DLD1 (cell line): ENCODE results near the gene AAMDC.

Experiments
- in situ Hi-C: cut with HindIII; loops from 2 replicates; pipeline ENCODE4 v1.10.0; 2017; ENCODE audit warnings: low sequenced_read_pairs

Gene AAMDC

DNA sequence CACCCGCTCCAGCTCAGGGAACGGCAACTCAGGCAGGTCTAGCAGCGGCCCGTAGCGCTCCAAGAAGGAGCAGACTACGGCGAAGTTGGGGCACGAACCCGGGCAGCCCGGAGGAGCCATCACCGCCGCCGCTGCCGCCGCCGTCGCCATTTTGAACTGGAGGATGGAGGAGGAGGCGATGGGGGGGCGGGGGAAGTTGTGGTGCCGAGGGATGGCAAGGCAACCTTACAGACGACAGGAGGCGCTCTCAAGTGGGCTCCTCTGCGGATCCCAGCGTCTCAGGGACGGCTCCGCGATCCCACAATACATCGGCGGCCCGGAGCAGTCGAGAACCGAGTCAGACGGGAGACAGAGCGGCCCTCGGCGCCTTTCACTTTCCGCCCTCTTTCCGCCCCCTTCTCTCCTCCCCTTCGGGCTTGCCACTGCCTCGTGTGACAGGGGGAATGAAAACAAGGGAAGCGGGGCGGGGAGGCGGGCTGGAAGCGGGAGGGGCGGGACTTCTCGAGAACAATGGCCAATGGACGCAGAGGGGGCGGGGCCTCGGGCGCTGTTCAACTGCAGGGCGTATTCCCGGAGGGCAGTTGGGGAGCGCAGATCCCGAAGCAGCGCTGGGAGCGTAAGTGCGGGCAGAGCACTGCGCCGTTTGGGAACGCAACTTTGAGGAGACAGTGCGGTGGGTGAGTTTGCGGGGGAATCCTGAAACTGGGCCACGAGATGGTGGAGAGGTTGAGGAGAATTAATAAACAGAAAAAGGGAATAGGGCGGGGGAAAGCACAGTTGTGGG is at the start of gene AAMDC, which contains the start of gene RSF1:
Gene AAMDC, plus strand, starts transcription at position 580 of the 784 bp plus-strand sequence. CDS start 21,353 bp downstream, outside the sequence.
Gene RSF1, minus strand, starts transcription at position 158 of the 784 bp plus-strand sequence. Its CDS starts 8 bp downstream, at position 150.
- in situ Hi-C loops, result no loop called here

- in situ Hi-C loops, result no loop called here
These were observed 45.0 kb upstream of the AAMDC start for GRCh38 chr11:77775936-77776335.

GRCh38 chr11:77776455-77776854 is 44.5 kb upstream of the AAMDC start:
- in situ Hi-C loops, result no loop called here

DNA sequence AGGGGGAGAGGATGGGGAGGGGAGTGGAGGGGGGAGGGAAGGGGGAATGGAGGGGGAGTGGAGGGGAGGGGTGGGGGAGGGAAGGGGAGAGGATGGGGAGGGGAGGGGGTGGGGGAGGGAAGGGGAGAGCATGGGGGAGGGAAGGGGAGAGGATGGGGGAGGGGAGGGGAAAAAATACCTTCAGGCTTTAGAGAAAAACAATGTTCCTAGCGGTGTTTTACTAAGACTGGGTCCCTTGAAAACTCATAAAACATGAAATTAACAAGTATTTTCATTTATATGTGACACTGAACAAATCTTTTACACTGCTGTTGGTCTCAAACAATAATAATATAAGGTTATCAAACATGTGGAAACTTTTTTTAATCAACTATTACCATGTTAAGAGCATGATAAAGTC is 42.8 kb upstream of the AAMDC start:
- in situ Hi-C loops, result no loop called here

DNA sequence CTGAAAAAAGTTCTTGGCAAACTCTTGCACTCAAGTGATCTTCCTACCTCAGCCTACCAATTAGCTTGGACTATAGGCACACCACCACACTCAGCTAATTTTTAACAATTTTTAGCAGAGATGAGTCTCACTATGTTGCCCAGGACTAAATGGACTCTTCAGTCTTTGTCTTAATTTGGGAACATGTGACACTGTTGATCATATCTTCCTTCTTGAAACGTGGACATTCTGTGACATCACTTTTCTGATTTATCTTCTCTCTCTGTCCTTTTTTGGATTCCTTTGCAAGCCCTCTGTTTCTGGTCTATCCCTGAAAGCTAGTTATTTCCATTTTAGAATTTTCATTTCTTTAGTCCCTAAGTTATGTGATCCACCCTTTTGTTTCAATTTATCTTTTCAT is 42.4 kb upstream of the AAMDC start:
- in situ Hi-C loops, result no loop called here

DNA sequence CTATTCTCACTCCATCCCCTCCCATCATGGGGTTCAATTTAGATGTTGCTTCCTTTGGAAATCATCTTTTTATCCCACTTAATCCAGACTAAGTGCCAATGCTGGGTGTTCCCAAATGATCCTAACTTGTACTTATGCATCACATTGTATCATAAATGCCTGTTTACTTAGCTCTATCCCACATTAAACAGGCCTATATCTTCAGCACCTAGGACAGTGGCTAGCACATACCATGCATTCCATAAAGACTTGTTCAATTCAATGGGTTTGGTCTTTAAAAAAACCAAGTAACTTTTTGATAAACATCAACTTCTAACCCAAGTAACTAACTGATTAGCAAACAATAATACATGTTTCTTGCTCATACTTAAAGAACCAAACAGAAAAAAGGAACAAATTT is 41.0 kb upstream of the AAMDC start:
- in situ Hi-C loops, result no loop called here

GRCh38 chr11:77783025-77783424 is 37.9 kb upstream of the AAMDC start:
- in situ Hi-C loops, result no loop called here

DNA sequence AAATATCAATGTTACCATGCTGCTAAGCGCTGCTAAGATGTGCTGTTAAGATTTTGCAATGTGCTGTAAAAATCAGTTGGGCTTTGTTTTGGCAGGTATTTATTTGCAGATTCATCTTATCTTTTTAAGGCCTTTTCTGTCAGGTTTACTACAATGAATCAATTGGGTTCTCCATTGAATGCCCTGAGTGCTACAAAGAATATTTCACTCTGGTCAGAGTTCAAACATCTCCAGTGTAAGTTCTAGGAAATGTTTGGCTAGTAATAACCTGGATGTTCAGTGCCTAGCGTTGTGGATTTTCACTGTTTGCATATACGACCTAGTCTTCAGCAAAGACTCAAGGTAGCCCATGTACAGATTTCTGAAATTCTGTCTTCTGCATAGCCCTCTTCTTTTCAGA is 36.4 kb upstream of the AAMDC start:
- in situ Hi-C loops, result no loop called here

DNA sequence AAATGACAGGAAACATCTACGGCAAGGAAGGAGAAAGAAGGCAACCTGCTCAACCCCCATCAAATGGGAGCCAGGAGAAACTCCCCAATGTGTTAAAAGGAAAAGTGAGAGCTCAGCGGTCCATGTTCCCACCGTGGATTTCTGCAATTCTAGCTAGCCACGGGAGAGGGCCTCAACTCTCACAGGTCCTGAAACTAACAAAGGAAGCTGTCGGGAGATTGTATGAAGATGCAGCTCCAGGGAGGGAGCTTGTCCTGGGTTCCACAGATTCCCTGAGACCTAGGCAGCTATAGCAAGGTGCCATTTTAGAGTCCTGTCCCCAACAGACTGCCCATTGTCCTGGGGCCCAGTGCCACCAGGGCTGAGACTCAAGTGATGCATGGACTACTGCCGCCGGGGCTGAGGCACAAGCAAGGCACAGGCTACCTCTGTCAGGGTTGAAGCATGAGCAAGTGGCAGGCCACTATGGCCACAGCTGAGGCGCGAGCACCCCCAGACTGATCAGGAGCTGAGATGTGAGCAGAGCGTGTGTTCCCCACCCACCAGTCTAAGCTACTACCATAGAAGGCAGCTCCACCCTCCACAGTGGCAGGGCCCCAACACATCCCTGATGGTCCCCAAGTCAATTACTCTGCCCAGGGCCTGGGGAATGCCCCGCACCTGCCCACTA is 31.7 kb upstream of the AAMDC start:
- in situ Hi-C loops, result no loop called here

DNA sequence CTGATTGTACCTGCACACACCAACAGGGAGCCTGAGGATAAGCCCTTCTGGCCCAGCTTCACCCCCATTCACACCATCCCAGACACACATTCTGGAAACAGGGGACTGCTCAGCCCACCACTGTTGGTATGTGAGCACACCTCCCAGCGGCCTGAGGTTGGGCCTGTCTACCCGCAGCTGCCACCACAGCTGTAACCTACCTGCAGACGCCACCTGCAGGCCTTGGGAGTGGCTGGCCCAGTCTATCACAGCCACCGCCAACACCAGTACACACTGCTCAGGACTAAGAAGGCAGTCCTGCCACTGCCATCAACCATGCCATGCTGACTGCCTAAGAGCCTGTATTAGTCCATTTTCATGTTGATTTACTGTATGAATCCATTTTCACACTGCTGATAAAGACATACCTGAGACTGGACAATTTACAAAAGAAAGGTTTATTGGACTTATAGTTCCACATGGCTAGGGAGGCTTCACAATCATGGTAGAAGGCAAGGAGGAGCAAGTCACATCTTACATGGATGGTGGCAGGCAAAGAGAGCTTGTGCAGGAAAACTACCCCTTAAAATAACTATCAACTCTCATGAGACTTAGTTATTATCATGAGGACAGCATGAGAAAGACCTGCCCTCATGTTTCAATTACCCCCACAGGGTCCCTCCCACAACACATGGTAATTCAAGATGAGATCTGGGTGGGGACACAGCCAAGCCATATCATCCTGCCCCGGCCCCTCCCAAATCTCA is 31.0 kb upstream of the AAMDC start:
- in situ Hi-C loops, result no loop called here

GRCh38 chr11:77791301-77791700 is 29.6 kb upstream of the AAMDC start:
- in situ Hi-C loops, result no loop called here

DNA sequence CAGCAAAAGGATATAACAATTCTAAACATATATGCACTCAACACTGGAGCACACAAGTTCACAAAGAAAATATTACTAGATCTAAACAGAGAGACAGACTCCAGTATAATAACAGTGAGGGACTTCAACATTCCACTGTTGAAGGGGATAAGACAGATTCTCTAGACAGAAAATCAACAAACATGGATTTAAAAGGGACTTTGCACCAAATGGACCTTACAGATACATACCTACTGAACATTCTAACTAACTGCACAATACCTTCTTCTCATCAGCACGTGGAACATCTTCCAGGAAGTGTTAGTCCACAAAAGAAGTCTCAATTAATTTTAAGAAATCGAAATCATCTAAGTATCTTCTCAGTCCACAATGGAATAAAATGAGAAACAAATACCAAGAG is 27.0 kb upstream of the AAMDC start:
- in situ Hi-C loops, result no loop called here

GRCh38 chr11:77799338-77799737 is 21.6 kb upstream of the AAMDC start:
- in situ Hi-C loops, result no loop called here

- in situ Hi-C loops, result no loop called here
These were observed 20.5 kb upstream of the AAMDC start for GRCh38 chr11:77800449-77800848.

GRCh38 chr11:77801477-77801876 is 19.5 kb upstream of the AAMDC start:
- in situ Hi-C loops, result no loop called here

DNA sequence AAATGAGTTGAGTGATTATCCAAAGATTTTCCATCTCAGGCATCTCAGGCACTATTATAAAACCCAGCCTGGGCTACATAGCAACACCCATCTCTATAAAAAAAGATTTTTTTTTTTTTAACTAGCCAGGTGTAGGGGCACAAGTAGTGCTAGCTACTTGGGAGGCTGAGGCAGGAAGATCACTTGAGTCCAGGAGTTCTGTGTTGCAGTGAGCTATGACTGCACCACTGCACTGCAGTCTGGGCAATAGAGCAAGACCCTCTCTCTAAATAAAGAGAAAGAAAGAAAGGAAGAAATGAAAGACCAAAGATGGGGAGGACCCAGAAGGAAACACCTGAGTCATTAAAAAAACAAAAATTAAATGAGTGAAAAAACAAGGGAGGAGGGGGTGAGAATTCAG is 14.5 kb upstream of the AAMDC start:
- in situ Hi-C loops, result no loop called here

- in situ Hi-C loops, result no loop called here
These were observed 14.0 kb upstream of the AAMDC start for GRCh38 chr11:77806993-77807392.

DNA sequence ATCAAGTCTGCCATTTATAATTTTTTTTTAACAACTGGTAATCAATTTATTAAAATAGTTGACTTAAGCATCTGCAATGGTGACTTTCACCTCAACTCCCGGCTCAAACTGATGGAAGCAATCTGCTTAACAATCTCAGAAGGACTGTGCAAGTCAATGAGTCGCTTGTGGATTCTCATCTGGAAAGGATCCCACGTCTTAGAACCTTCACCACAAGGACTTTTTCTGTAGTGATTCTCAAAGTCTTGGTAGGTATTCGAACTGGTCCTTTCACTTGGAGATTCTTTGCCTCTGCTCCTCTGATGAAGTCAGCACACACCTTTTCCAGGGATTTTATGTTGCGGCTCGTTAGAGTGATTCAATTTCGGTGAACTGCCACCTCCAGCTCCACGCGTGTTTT is 7.7 kb upstream of the AAMDC start:
- in situ Hi-C loops, result no loop called here

DNA sequence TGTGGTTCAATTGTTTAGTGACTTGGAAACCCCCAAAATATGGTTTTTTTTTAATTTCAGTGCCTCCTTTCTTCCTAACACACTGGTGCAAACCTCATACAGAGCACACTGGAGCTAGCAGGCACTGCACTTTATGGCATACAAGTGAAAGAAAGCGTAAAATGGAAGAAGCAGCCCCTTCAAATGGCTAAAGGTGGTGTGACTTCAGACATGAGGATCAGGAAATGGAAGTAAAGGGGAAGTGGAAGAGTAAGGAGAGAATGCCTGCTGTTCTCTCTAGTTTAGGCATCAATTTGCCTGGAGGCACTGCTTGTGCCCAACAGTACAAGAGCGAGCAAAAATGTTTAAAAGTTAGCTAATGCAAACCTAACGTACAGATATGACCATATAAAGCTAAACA is 6.1 kb upstream of the AAMDC start:
- in situ Hi-C loops, result no loop called here

GRCh38 chr11:77815459-77815858 is 5.5 kb upstream of the AAMDC start:
- in situ Hi-C loops, result no loop called here

- in situ Hi-C loops, result no loop called here
These were observed 1.5 kb upstream of the AAMDC start for GRCh38 chr11:77819411-77819920.
